ENCODE measurements around the gene XYLT1. TPM values are rescaled to one million over a fixed set of nuclear protein-coding genes. Genes with fewer than 3 reads are reported as not detected.

XYLT1 gene
- total and polyA plus RNA-seq, 2 of the 8 experiments (the other 6 are each of a cell fraction or from before 2014, with no cell fraction given): 6.6 to 25.4 TPM

DNA sequence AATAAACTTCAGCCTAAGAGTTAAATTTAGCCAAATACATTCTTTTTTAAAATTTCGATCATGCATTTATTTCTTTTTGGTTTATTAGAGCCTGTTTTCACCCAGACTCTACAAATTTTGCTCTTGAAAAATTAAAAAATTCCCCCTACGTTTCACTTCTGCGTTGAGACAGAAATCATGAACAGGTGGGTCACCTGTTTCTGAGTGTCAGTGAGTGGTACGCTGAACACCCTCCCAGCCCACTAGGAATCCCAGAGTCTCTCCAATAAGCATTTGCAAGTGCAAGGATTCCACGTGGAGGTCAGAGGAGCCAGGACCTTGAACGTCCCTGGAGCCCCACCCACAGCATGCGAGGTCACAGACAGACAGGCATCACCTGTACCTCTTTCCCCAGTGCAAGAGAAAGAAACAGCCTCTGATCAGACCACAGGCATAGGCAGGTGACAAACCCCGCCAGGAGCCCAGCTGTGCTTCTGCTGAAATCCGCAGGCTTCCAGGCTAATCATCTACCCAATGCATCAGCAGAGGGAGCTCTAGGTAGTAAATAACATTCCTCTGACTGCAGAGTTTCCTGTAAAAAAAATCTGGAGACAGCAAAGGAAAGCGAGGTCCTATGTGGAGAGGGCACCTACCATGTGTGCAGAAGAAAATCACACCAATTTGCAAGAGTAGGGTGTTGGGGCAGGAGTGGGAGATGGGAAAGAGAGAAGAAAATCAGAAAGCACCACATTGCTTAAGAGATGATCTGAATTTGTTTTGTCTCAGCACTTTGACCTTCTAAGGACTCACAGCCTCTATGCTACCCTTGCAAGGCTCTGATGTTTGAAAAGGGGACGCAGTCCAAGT, 5.9 kb upstream of the XYLT1 start (continued):
- TF ChIP-seq RAD21 (IDR thresholded peaks at IDR 0.05 in 1 of 2, conservative IDR thresholded peaks at IDR 0.05 in 1 of 2; ENCODE audit: low read depth in 2 of 2, low read length in 2 of 2): peak; percentile 74 to 80
- TF ChIP-seq TEAD4 (IDR thresholded peaks at IDR 0.05; ENCODE audit: low read depth, low read length): peak; percentile 61
- peak; percentile 43; the same call in 1 of the 2 replicates for TF ChIP-seq JUND (IDR thresholded peaks at IDR 0.05; ENCODE audit: low read length)
- no peak for TF ChIP-seq CBX8 (IDR thresholded peaks at IDR 0.05; ENCODE audit: borderline replicate concordance, low read depth, low read length)
- TF ChIP-seq HDAC2 (IDR thresholded peaks at IDR 0.05; ENCODE audit: borderline replicate concordance in 1 of 2, low read depth in 2 of 2, low read length in 2 of 2): no peak

Data from H1 (cell line).